ENCODE results near the gene INPP4B.

The INPP4B gene

GRCh38 chr4:142474398-142475087, 371.6 kb downstream of the INPP4B start:
- peaks cover 4% of the 10 kb centered on the region for H3K4me1 ChIP-seq (ENCODE audit: control insufficient read depth, insufficient read depth, low read length)
- H3K4me3 ChIP-seq (ENCODE audit: low read length in 2 of 2), result no peak overlapping the region
- no peaks in the 10 kb centered on the region for H3K9me3 ChIP-seq (ENCODE audit: control insufficient read depth in 2 of 2, low read length in 2 of 2)
- H3K27ac ChIP-seq (ENCODE audit: low read length), result no peak overlapping the region
- H3K27me3 ChIP-seq (ENCODE audit: control insufficient read depth in 1 of 2, insufficient read depth in 2 of 2, low read length in 2 of 2), result no peaks in the 10 kb centered on the region
- H3K9ac ChIP-seq (ENCODE audit: low read length in 2 of 2), result no peak overlapping the region
- H3K36me3 ChIP-seq (ENCODE audit: control insufficient read depth in 2 of 2, insufficient read depth in 2 of 2, low read length in 2 of 2), result no peaks in the 10 kb centered on the region

GRCh38 chr4:142473960-142474338, 372.2 kb downstream of the INPP4B start:
- Histone ChIP-seq H3K4me1 (ENCODE audit: control insufficient read depth, insufficient read depth, low read length) (peaks cover 4% of the 10 kb centered on the region), H3K36me3 (ENCODE audit: control insufficient read depth in 2 of 2, insufficient read depth in 2 of 2, low read length in 2 of 2) (no peaks in the 10 kb centered on the region), H3K9me3 (ENCODE audit: control insufficient read depth in 2 of 2, low read length in 2 of 2) (no peaks in the 10 kb centered on the region), H3K9ac (ENCODE audit: low read length in 2 of 2) (no peak overlapping the region), H3K4me3 (ENCODE audit: low read length in 2 of 2) (no peak overlapping the region), H3K27me3 (ENCODE audit: control insufficient read depth in 1 of 2, insufficient read depth in 2 of 2, low read length in 2 of 2) (no peaks in the 10 kb centered on the region), H3K27ac (ENCODE audit: low read length) (no peak overlapping the region)

GRCh38 chr4:142473218-142473959, 372.7 kb downstream of the INPP4B start:
- no peak overlapping the region for H3K9ac ChIP-seq (ENCODE audit: low read length in 2 of 2)
- peaks cover 4% of the 10 kb centered on the region for H3K4me1 ChIP-seq (ENCODE audit: control insufficient read depth, insufficient read depth, low read length)
- H3K27ac ChIP-seq (ENCODE audit: low read length), result no peak overlapping the region
- no peaks in the 10 kb centered on the region for H3K9me3 ChIP-seq (ENCODE audit: control insufficient read depth in 2 of 2, low read length in 2 of 2)
- no peak overlapping the region for H3K4me3 ChIP-seq (ENCODE audit: low read length in 2 of 2)
- no peaks in the 10 kb centered on the region for H3K27me3 ChIP-seq (ENCODE audit: control insufficient read depth in 1 of 2, insufficient read depth in 2 of 2, low read length in 2 of 2)
- no peaks in the 10 kb centered on the region for H3K36me3 ChIP-seq (ENCODE audit: control insufficient read depth in 2 of 2, insufficient read depth in 2 of 2, low read length in 2 of 2)

GRCh38 chr4:142467088-142467487, 379.0 kb downstream of the INPP4B start:
- no peak overlapping the region for H3K9ac ChIP-seq (ENCODE audit: low read length in 2 of 2)
- H3K36me3 ChIP-seq (ENCODE audit: control insufficient read depth in 2 of 2, insufficient read depth in 2 of 2, low read length in 2 of 2), result no peaks in the 10 kb centered on the region
- no peaks in the 10 kb centered on the region for H3K4me1 ChIP-seq (ENCODE audit: control insufficient read depth, insufficient read depth, low read length)
- no peak overlapping the region for H3K27ac ChIP-seq (ENCODE audit: low read length)
- no peaks in the 10 kb centered on the region for H3K27me3 ChIP-seq (ENCODE audit: control insufficient read depth in 1 of 2, insufficient read depth in 2 of 2, low read length in 2 of 2)
- H3K4me3 ChIP-seq (ENCODE audit: low read length in 2 of 2), result no peak overlapping the region
- H3K9me3 ChIP-seq (ENCODE audit: control insufficient read depth in 2 of 2, low read length in 2 of 2), result no peaks in the 10 kb centered on the region

- H3K27me3 ChIP-seq (ENCODE audit: control insufficient read depth in 1 of 2, insufficient read depth in 2 of 2, low read length in 2 of 2), result no peaks in the 10 kb centered on the region
- no peaks in the 10 kb centered on the region for H3K4me1 ChIP-seq (ENCODE audit: control insufficient read depth, insufficient read depth, low read length)
- H3K9ac ChIP-seq (ENCODE audit: low read length in 2 of 2), result no peak overlapping the region
- H3K36me3 ChIP-seq (ENCODE audit: control insufficient read depth in 2 of 2, insufficient read depth in 2 of 2, low read length in 2 of 2), result no peaks in the 10 kb centered on the region
- no peaks in the 10 kb centered on the region for H3K9me3 ChIP-seq (ENCODE audit: control insufficient read depth in 2 of 2, low read length in 2 of 2)
- H3K4me3 ChIP-seq (ENCODE audit: low read length in 2 of 2), result no peak overlapping the region
- H3K27ac ChIP-seq (ENCODE audit: low read length), result no peak overlapping the region
These were observed 380.6 kb downstream of the INPP4B start for GRCh38 chr4:142465526-142465925.

- no peaks in the 10 kb centered on the region for H3K9me3 ChIP-seq (ENCODE audit: control insufficient read depth in 2 of 2, low read length in 2 of 2)
- H3K4me1 ChIP-seq (ENCODE audit: control insufficient read depth, insufficient read depth, low read length), result no peaks in the 10 kb centered on the region
- no peaks in the 10 kb centered on the region for H3K27me3 ChIP-seq (ENCODE audit: control insufficient read depth in 1 of 2, insufficient read depth in 2 of 2, low read length in 2 of 2)
- H3K4me3 ChIP-seq (ENCODE audit: low read length in 2 of 2), result no peak overlapping the region
- H3K27ac ChIP-seq (ENCODE audit: low read length), result no peak overlapping the region
- no peaks in the 10 kb centered on the region for H3K36me3 ChIP-seq (ENCODE audit: control insufficient read depth in 2 of 2, insufficient read depth in 2 of 2, low read length in 2 of 2)
- H3K9ac ChIP-seq (ENCODE audit: low read length in 2 of 2), result no peak overlapping the region
These were observed 382.9 kb downstream of the INPP4B start for GRCh38 chr4:142463206-142463605.

GRCh38 chr4:142452161-142452855, 393.8 kb downstream of the INPP4B start:
- peaks cover 5% of the 10 kb centered on the region for H3K4me1 ChIP-seq (ENCODE audit: control insufficient read depth, insufficient read depth, low read length)
- no peak overlapping the region for H3K27ac ChIP-seq (ENCODE audit: low read length)
- H3K27me3 ChIP-seq (ENCODE audit: control insufficient read depth in 1 of 2, insufficient read depth in 2 of 2, low read length in 2 of 2), result no peaks in the 10 kb centered on the region
- H3K9me3 ChIP-seq (ENCODE audit: control insufficient read depth in 2 of 2, low read length in 2 of 2), result no peaks in the 10 kb centered on the region
- H3K36me3 ChIP-seq (ENCODE audit: control insufficient read depth in 2 of 2, insufficient read depth in 2 of 2, low read length in 2 of 2), result no peaks in the 10 kb centered on the region
- H3K9ac ChIP-seq (ENCODE audit: low read length in 2 of 2), result no peak overlapping the region
- H3K4me3 ChIP-seq (ENCODE audit: low read length in 2 of 2), result no peak overlapping the region

- no peak overlapping the region for H3K9ac ChIP-seq (ENCODE audit: low read length in 2 of 2)
- no peaks in the 10 kb centered on the region for H3K27me3 ChIP-seq (ENCODE audit: control insufficient read depth in 1 of 2, insufficient read depth in 2 of 2, low read length in 2 of 2)
- peaks cover 5% of the 10 kb centered on the region for H3K4me1 ChIP-seq (ENCODE audit: control insufficient read depth, insufficient read depth, low read length)
- H3K36me3 ChIP-seq (ENCODE audit: control insufficient read depth in 2 of 2, insufficient read depth in 2 of 2, low read length in 2 of 2), result no peaks in the 10 kb centered on the region
- H3K4me3 ChIP-seq (ENCODE audit: low read length in 2 of 2), result no peak overlapping the region
- no peaks in the 10 kb centered on the region for H3K9me3 ChIP-seq (ENCODE audit: control insufficient read depth in 2 of 2, low read length in 2 of 2)
- no peak overlapping the region for H3K27ac ChIP-seq (ENCODE audit: low read length)
These were observed 396.2 kb downstream of the INPP4B start for GRCh38 chr4:142449771-142450373.

- Histone ChIP-seq H3K9ac (ENCODE audit: low read length in 2 of 2) (no peak overlapping the region), H3K27ac (ENCODE audit: low read length) (no peak overlapping the region), H3K36me3 (ENCODE audit: control insufficient read depth in 2 of 2, insufficient read depth in 2 of 2, low read length in 2 of 2) (no peaks in the 10 kb centered on the region), H3K9me3 (ENCODE audit: control insufficient read depth in 2 of 2, low read length in 2 of 2) (no peaks in the 10 kb centered on the region), H3K27me3 (ENCODE audit: control insufficient read depth in 1 of 2, insufficient read depth in 2 of 2, low read length in 2 of 2) (no peaks in the 10 kb centered on the region), H3K4me1 (ENCODE audit: control insufficient read depth, insufficient read depth, low read length) (peaks cover 5% of the 10 kb centered on the region), H3K4me3 (ENCODE audit: low read length in 2 of 2) (no peak overlapping the region)
These were observed 399.1 kb downstream of the INPP4B start for GRCh38 chr4:142447009-142447408.

GRCh38 chr4:142443469-142443868, 402.6 kb downstream of the INPP4B start:
- no peak overlapping the region for H3K27ac ChIP-seq (ENCODE audit: low read length)
- no peak overlapping the region for H3K9ac ChIP-seq (ENCODE audit: low read length in 2 of 2)
- H3K9me3 ChIP-seq (ENCODE audit: control insufficient read depth in 2 of 2, low read length in 2 of 2), result no peaks in the 10 kb centered on the region
- H3K27me3 ChIP-seq (ENCODE audit: control insufficient read depth in 1 of 2, insufficient read depth in 2 of 2, low read length in 2 of 2), result no peaks in the 10 kb centered on the region
- H3K4me1 ChIP-seq (ENCODE audit: control insufficient read depth, insufficient read depth, low read length), result no peaks in the 10 kb centered on the region
- H3K4me3 ChIP-seq (ENCODE audit: low read length in 2 of 2), result no peak overlapping the region
- H3K36me3 ChIP-seq (ENCODE audit: control insufficient read depth in 2 of 2, insufficient read depth in 2 of 2, low read length in 2 of 2), result no peaks in the 10 kb centered on the region
